Activated CD4-positive, alpha-beta T cell treated with anti-CD3 and anti-CD28 coated beads for 24 hours (primary cell): ENCODE data around the gene CSF3R.
A peak's percentile ranks its signal among the peaks of the same experiment; 100 is the strongest.
"Not testable (repeated sequence)": the region's sequence is repeated elsewhere in the genome, so short reads cannot be mapped to it uniquely, and the experiment has no call there.

Experiments
- DNase-seq, 2 donors: peaks; one replicate each; pipeline ENCODE4 v3.0.0-alpha.2; 2020; ENCODE audit warnings: low read depth in 2 of 2

The CSF3R gene

GRCh38 chr1:36481771-36482723 is 666 bp downstream of the CSF3R start:
- DNase-seq, result no peak

- DNase-seq, result no peak
Measured at GRCh38 chr1:36481091-36481490, 1.6 kb downstream of the CSF3R start.

GRCh38 chr1:36480161-36480560 is 2.6 kb downstream of the CSF3R start:
- DNase-seq, result no peak

GRCh38 chr1:36479505-36480051 is 3.1 kb downstream of the CSF3R start:
- DNase-seq, result no peak

GRCh38 chr1:36477615-36478014 is 5.1 kb downstream of the CSF3R start:
- DNase-seq, result not testable (repeated sequence)

GRCh38 chr1:36476945-36477344 is 5.8 kb downstream of the CSF3R start:
- DNase-seq, result no peak

GRCh38 chr1:36475910-36476604 is 6.7 kb downstream of the CSF3R start:
- no peak for DNase-seq

- no peak for DNase-seq
Measured at GRCh38 chr1:36475341-36475740, 7.4 kb downstream of the CSF3R start.

- no peak for DNase-seq
Measured at GRCh38 chr1:36472656-36473055, 10.1 kb downstream of the CSF3R start.

- DNase-seq, result no peak
Measured at GRCh38 chr1:36471830-36472641, 10.7 kb downstream of the CSF3R start.

- DNase-seq, result no peak
Measured at GRCh38 chr1:36469163-36469562, 13.6 kb downstream of the CSF3R start.

- no peak for DNase-seq
Measured at GRCh38 chr1:36467700-36468455, 14.8 kb downstream of the CSF3R start.

- no peak for DNase-seq
Measured at GRCh38 chr1:36467027-36467410, 15.7 kb downstream of the CSF3R start.

GRCh38 chr1:36466370-36467026 is 16.2 kb downstream of the CSF3R start:
- no peak for DNase-seq

- DNase-seq, result no peak
Measured at GRCh38 chr1:36465731-36466369, 16.9 kb downstream of the CSF3R start.

GRCh38 chr1:36464605-36465393 is 17.9 kb downstream of the CSF3R start:
- DNase-seq, result peak in 1 of 2 donors; percentile 15

GRCh38 chr1:36463803-36464604 is 18.7 kb downstream of the CSF3R start, which contains the start of gene MRPS15:
MRPS15 (minus strand) TSS chr1:36464384; CDS start chr1:36464275, 109 bp downstream.
- peak; percentile 94 to 95 for DNase-seq

GRCh38 chr1:36463463-36463802 is 19.3 kb downstream of the CSF3R start:
- DNase-seq, result no peak
